ENCODE data around the gene APC. TPM values are rescaled to one million over a fixed set of nuclear protein-coding genes. Genes with fewer than 3 reads are reported as not detected.

The APC gene
- total and polyA plus RNA-seq, 12 donors = 3.1 to 47.6 (median 36.6) TPM

DNA sequence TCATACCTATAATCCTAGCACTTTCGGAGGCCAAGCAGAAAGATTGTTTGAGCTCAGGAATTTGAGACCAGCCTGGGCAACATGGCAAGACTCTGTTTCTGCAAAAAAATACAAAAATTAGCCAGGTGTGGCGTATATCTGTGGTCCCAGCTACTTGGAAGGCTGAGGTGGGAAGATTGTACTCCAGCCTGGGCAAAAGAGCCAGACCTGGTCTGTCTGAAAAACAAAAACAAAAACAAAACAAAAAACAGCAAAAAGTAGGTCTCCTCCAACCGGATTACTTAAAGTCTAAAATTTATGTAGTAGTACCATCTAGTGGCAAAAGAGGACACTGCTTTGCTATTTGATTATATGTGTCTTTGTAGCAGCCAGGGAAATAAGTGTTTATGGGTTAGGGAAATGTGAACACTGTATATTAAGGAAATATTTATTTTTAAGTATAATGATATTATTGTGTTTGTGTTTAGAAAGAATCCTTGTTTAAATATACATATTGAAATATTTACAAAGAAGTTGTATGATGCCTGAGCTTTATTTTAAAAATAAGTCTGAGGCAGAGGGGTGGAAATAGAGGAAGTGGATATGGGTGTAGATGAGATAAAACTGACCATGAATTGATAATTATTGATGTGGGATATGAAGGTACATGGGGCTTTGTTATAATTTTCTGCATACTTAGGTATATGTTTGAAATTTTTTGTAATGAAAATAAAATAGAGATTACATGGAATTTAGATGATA, 20.0 kb downstream of the APC start:
- 38 to 55% methylated on average over 3 of the region's 3 CpGs for WGBS, 2 donors
- peak in 7 of 8 donors; percentile 69 to 86 (median 78) for ATAC-seq
- TF ChIP-seq, protein P1, sequence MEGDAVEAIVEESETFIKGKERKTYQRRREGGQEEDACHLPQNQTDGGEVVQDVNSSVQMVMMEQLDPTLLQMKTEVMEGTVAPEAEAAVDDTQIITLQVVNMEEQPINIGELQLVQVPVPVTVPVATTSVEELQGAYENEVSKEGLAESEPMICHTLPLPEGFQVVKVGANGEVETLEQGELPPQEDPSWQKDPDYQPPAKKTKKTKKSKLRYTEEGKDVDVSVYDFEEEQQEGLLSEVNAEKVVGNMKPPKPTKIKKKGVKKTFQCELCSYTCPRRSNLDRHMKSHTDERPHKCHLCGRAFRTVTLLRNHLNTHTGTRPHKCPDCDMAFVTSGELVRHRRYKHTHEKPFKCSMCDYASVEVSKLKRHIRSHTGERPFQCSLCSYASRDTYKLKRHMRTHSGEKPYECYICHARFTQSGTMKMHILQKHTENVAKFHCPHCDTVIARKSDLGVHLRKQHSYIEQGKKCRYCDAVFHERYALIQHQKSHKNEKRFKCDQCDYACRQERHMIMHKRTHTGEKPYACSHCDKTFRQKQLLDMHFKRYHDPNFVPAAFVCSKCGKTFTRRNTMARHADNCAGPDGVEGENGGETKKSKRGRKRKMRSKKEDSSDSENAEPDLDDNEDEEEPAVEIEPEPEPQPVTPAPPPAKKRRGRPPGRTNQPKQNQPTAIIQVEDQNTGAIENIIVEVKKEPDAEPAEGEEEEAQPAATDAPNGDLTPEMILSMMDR (IDR thresholded peaks at IDR 0.05) = peak; percentile 70 to 90 (median 80)
- Histone ChIP-seq H3K4me3 (no peak overlapping the region), H3K36me3 (peaks cover 0 to 28% (median 6%) of the 10 kb centered on the region in 9 donors), H3K27me3 (no peaks in the 10 kb centered on the region), H3K9me3 (no peaks in the 10 kb centered on the region), H3K4me1 (peaks cover 0 to 14% (median 6%) of the 10 kb centered on the region in 9 donors), H3K27ac (peak overlapping the region in 1 of 10 donors; percentile 58)
- intact Hi-C loops (cut with DNase I) = loop anchor here in 9 of 10 donors (1.0 to 10.0 kb wide), 7 partner anchors 63 to 583 kb away; no protein-coding TSS in a partner anchor
- DNase-seq = no peak

DNA sequence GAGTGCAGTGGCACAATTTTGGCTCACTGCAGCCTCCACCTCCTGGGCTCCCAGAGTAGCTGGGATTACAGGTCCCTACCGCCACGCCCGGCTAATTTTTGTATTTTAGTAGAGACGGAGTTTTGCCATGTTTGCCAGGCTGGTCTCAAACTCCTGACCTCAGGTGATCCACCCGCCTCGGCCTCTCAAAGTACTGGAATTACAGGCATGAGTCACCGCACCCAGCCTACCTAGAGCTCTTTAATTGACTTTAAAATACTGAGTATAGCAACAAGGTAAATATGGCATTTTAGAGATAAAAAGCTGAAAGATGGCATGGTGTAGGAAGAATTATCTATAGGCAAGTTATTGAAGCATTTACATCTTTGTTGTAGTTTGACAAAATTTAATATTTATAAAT, 21.0 kb downstream of the APC start:
- peaks cover 0 to 30% (median 6%) of the 10 kb centered on the region in 9 donors for H3K36me3 ChIP-seq
- no peaks in the 10 kb centered on the region for H3K27me3 ChIP-seq
- peaks cover 0 to 15% (median 6%) of the 10 kb centered on the region in 9 donors for H3K4me1 ChIP-seq
- 95 to 96% methylated on average over 7 of the region's 7 CpGs for WGBS, 2 donors
- TF ChIP-seq, protein P1 (IDR thresholded peaks at IDR 0.05) = no peak
- H3K27ac ChIP-seq = no peak overlapping the region
- DNase-seq (no peak), ATAC-seq (no peak)
- no peak overlapping the region for H3K4me3 ChIP-seq
- intact Hi-C loops (cut with DNase I) = loop anchor here in 7 of 10 donors (2.0 to 10.0 kb wide), 5 partner anchors 64 to 584 kb away; no protein-coding TSS in a partner anchor
- H3K9me3 ChIP-seq = no peaks in the 10 kb centered on the region

DNA sequence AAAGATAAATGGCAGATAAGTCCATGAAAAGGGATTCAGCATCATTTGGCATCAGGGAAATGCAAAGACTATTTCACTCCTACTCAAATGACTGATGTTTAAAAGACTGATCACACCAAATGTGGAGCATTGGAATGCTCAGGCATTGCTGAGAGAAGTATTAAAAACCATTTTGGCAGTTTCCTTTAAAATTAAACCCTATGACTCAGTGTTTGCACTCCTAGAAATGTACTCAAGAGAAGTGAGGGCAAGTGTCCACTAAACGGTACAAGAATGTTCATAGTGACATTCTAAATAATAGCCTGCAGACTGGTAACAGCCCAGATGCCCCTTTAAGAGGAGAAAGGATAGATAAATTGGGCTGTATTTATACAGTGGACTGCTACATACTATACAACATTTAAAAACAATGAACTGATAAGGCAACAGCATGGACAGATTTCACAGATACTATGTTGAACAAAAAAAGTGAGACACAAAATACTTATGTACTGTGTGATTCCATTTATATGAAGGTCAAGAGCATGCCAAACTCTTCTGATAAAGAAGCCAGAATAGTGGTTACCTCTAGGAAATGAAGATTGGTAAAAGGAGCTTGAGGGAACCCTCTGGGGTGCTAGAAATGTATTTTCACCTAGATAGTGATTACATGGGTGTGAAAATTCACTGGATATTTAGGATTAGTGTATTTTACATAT, 24.6 kb downstream of the APC start:
- no peak overlapping the region for H3K27ac ChIP-seq
- no peaks in the 10 kb centered on the region for H3K9me3 ChIP-seq
- H3K27me3 ChIP-seq = no peaks in the 10 kb centered on the region
- peaks cover 0 to 57% (median 6%) of the 10 kb centered on the region in 9 donors for H3K36me3 ChIP-seq
- intact Hi-C loops (cut with DNase I) = loop anchor here in 1 of 10 donors (5.0 kb wide), 1 partner anchor 210 kb away; no protein-coding TSS in a partner anchor
- DNase-seq (no peak), ATAC-seq (no peak)
- peaks cover 0 to 8% (median 2%) of the 10 kb centered on the region in 9 donors for H3K4me1 ChIP-seq
- H3K4me3 ChIP-seq = no peak overlapping the region
- TF ChIP-seq, protein P1 (IDR thresholded peaks at IDR 0.05) = no peak
- WGBS, 2 donors = 30 to 41% methylated on average over 1 of the region's 1 CpG

DNA sequence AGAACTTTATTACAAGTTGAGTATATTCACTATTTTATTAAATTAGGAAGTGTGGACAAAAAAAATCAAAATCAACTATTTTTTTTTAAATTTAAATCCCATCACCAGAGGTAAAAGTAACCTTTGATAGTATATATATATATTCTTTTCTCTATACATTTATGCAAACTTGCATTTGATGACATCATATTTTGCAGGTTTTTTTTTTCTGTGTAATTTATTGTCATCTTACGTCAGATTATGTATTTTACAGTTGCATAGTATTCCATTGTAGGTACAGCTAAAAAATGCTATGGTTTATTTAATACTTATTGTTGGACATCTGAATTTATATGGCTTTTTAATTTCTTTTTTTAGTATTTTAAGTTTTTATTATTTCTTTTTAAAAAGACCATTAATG, 25.5 kb downstream of the APC start:
- Histone ChIP-seq H3K27ac (no peak overlapping the region), H3K4me1 (peaks cover 0 to 6% (median 0%) of the 10 kb centered on the region in 9 donors), H3K36me3 (peaks cover 0 to 66% (median 6%) of the 10 kb centered on the region in 9 donors), H3K27me3 (no peaks in the 10 kb centered on the region), H3K4me3 (no peak overlapping the region), H3K9me3 (no peaks in the 10 kb centered on the region)
- intact Hi-C loops (cut with DNase I) = loop anchor here in 1 of 10 donors (5.0 kb wide), 1 partner anchor 211 kb away; no protein-coding TSS in a partner anchor
- TF ChIP-seq, protein P1 (IDR thresholded peaks at IDR 0.05) = no peak
- WGBS, 2 donors = 96 to 98% methylated on average over 1 of the region's 1 CpG
- ATAC-seq (no peak), DNase-seq (no peak)

Data from heart right ventricle (tissue), 16 donors.